Activated CD4-positive, alpha-beta T cell treated with anti-CD3 and anti-CD28 coated beads, Interleukin-2, amount 10 ng/mL, durations not matched to agents 24 days and 14 days (primary cell): ENCODE measurements around the gene WNT7B. TPM values are rescaled to one million over a fixed set of nuclear protein-coding genes. Genes with fewer than 3 reads are reported as not detected.

ENCODE experiments used
- DNase-seq: peaks from one replicate; pipeline ENCODE4 v3.0.0; 2022
- H3K27ac Mint-ChIP-seq: one replicate; pipeline ENCODE4 v1.8.0; 2022; ENCODE audit warnings: mild to moderate bottlenecking, mixed read lengths
- H3K27me3 Mint-ChIP-seq: one replicate; pipeline ENCODE4 v1.8.0; 2022; ENCODE audit warnings: mixed read lengths
- H3K36me3 Mint-ChIP-seq: one replicate; pipeline ENCODE4 v1.8.0; 2022; ENCODE audit warnings: low read depth, mild to moderate bottlenecking, mixed read lengths
- H3K4me1 Mint-ChIP-seq: one replicate; pipeline ENCODE4 v1.8.0; 2021; ENCODE audit warnings: mixed read lengths
- H3K4me3 Mint-ChIP-seq: one replicate; pipeline ENCODE4 v1.8.0; 2022; ENCODE audit warnings: mild to moderate bottlenecking, moderate library complexity, mixed read lengths
- H3K9me3 Mint-ChIP-seq: one replicate; pipeline ENCODE4 v1.8.0; 2021; ENCODE audit warnings: mixed read lengths
- intact Hi-C: fragments of 100-400 bp; cut with micrococcal nuclease; formaldehyde crosslinking; loops from one replicate; pipeline ENCODE4 v1.15.1; 2023
- total RNA-seq: library from RNA; stranded (reverse); gene quantifications from 2 replicates; pipeline ENCODE4 v1.2.3, GENCODE V29; 2022

The WNT7B gene
- total RNA-seq, 1 donor from 2014 or later, result not detected

GRCh38 chr22:45977551-45978274 lies 751 bp upstream of the WNT7B start:
- Mint-ChIP-seq H3K27ac (peak overlapping the region; percentile 45), H3K36me3 (no peaks in the 10 kb centered on the region), H3K4me3 (peak overlapping the region; percentile 34), H3K27me3 (peaks cover 37% of the 10 kb centered on the region), H3K4me1 (no peaks in the 10 kb centered on the region), H3K9me3 (no peaks in the 10 kb centered on the region)
- peak; percentile 62 for DNase-seq
- intact Hi-C loops, result no loop called here

GRCh38 chr22:45976254-45977002 lies 534 bp downstream of the WNT7B start:
- H3K27ac Mint-ChIP-seq, result no peak overlapping the region
- no peak overlapping the region for H3K4me3 Mint-ChIP-seq
- no peaks in the 10 kb centered on the region for H3K36me3 Mint-ChIP-seq
- peaks cover 40% of the 10 kb centered on the region for H3K27me3 Mint-ChIP-seq
- no peak for DNase-seq
- H3K4me1 Mint-ChIP-seq, result no peaks in the 10 kb centered on the region
- intact Hi-C loops, result no loop called here
- no peaks in the 10 kb centered on the region for H3K9me3 Mint-ChIP-seq

- intact Hi-C loops, result no loop called here
- no peaks in the 10 kb centered on the region for H3K4me1 Mint-ChIP-seq
- no peak overlapping the region for H3K4me3 Mint-ChIP-seq
- H3K27me3 Mint-ChIP-seq, result peaks cover 46% of the 10 kb centered on the region
- no peak for DNase-seq
- no peak overlapping the region for H3K27ac Mint-ChIP-seq
- H3K9me3 Mint-ChIP-seq, result no peaks in the 10 kb centered on the region
- H3K36me3 Mint-ChIP-seq, result no peaks in the 10 kb centered on the region
These were observed 1.5 kb downstream of the WNT7B start for GRCh38 chr22:45975164-45976161.

- intact Hi-C loops, result no loop called here
- Mint-ChIP-seq H3K9me3 (no peaks in the 10 kb centered on the region), H3K4me3 (no peak overlapping the region), H3K36me3 (no peaks in the 10 kb centered on the region), H3K27ac (no peak overlapping the region), H3K27me3 (peaks cover 53% of the 10 kb centered on the region), H3K4me1 (no peaks in the 10 kb centered on the region)
- no peak for DNase-seq
These were observed 2.5 kb downstream of the WNT7B start for GRCh38 chr22:45974498-45974897.

GRCh38 chr22:45972889-45973253 lies 4.1 kb downstream of the WNT7B start:
- intact Hi-C loops, result no loop called here
- no peak overlapping the region for H3K27ac Mint-ChIP-seq
- no peak for DNase-seq
- H3K4me3 Mint-ChIP-seq, result no peak overlapping the region
- no peaks in the 10 kb centered on the region for H3K36me3 Mint-ChIP-seq
- peaks cover 60% of the 10 kb centered on the region for H3K27me3 Mint-ChIP-seq
- H3K4me1 Mint-ChIP-seq, result no peaks in the 10 kb centered on the region
- H3K9me3 Mint-ChIP-seq, result no peaks in the 10 kb centered on the region

- H3K36me3 Mint-ChIP-seq, result no peaks in the 10 kb centered on the region
- H3K27me3 Mint-ChIP-seq, result peaks cover 55% of the 10 kb centered on the region
- no peaks in the 10 kb centered on the region for H3K4me1 Mint-ChIP-seq
- DNase-seq, result no peak
- no peaks in the 10 kb centered on the region for H3K9me3 Mint-ChIP-seq
- H3K27ac Mint-ChIP-seq, result no peak overlapping the region
- H3K4me3 Mint-ChIP-seq, result no peak overlapping the region
- intact Hi-C loops, result no loop called here
These were observed 4.7 kb downstream of the WNT7B start for GRCh38 chr22:45972091-45972888.

GRCh38 chr22:45971408-45972028 lies 5.4 kb downstream of the WNT7B start:
- H3K4me1 Mint-ChIP-seq, result no peaks in the 10 kb centered on the region
- H3K27me3 Mint-ChIP-seq, result peaks cover 55% of the 10 kb centered on the region
- no peak overlapping the region for H3K4me3 Mint-ChIP-seq
- intact Hi-C loops, result no loop called here
- H3K9me3 Mint-ChIP-seq, result no peaks in the 10 kb centered on the region
- H3K36me3 Mint-ChIP-seq, result no peaks in the 10 kb centered on the region
- H3K27ac Mint-ChIP-seq, result no peak overlapping the region
- no peak for DNase-seq

- no peak for DNase-seq
- Mint-ChIP-seq H3K27ac (peak overlapping the region; percentile 56), H3K27me3 (peaks cover 55% of the 10 kb centered on the region), H3K4me1 (no peaks in the 10 kb centered on the region), H3K36me3 (no peaks in the 10 kb centered on the region), H3K4me3 (no peak overlapping the region), H3K9me3 (no peaks in the 10 kb centered on the region)
- intact Hi-C loops, result no loop called here
These were observed 6.1 kb downstream of the WNT7B start for GRCh38 chr22:45970705-45971407.

- intact Hi-C loops, result no loop called here
- Mint-ChIP-seq H3K36me3 (no peaks in the 10 kb centered on the region), H3K9me3 (no peaks in the 10 kb centered on the region), H3K4me1 (no peaks in the 10 kb centered on the region), H3K4me3 (no peak overlapping the region), H3K27me3 (peaks cover 50% of the 10 kb centered on the region), H3K27ac (no peak overlapping the region)
- no peak for DNase-seq
These were observed 7.0 kb downstream of the WNT7B start for GRCh38 chr22:45969801-45970470.

GRCh38 chr22:45969414-45969799 lies 7.6 kb downstream of the WNT7B start:
- no peaks in the 10 kb centered on the region for H3K9me3 Mint-ChIP-seq
- no peak overlapping the region for H3K27ac Mint-ChIP-seq
- H3K36me3 Mint-ChIP-seq, result no peaks in the 10 kb centered on the region
- no peak for DNase-seq
- H3K4me1 Mint-ChIP-seq, result no peaks in the 10 kb centered on the region
- H3K27me3 Mint-ChIP-seq, result peaks cover 45% of the 10 kb centered on the region
- intact Hi-C loops, result no loop called here
- no peak overlapping the region for H3K4me3 Mint-ChIP-seq

- Mint-ChIP-seq H3K9me3 (no peaks in the 10 kb centered on the region), H3K27me3 (peaks cover 40% of the 10 kb centered on the region), H3K4me3 (no peak overlapping the region), H3K36me3 (no peaks in the 10 kb centered on the region), H3K4me1 (no peaks in the 10 kb centered on the region), H3K27ac (no peak overlapping the region)
- intact Hi-C loops, result no loop called here
- no peak for DNase-seq
These were observed 8.1 kb downstream of the WNT7B start for GRCh38 chr22:45968751-45969413.
